ENCODE results near the gene SLC15A4.

SLC15A4 gene

DNA sequence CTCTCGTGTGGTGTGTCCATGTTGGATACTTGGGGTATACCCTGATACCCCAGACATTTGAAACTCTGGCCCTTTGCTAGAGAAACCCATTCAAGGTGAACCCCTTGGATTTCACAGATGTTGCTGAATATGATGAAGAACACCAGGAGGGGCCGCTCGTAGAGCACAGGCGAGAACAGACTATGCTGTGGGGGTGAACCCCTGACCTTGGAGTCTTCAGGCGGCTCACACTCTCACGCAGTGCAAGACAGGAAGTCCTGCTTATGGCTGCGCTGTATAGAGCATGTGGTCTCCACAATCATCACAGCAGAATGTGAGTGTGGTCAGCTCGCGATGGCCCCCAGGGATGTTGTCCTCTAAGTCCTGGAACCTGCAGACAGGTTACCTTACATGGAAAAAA, 60.4 kb downstream of the SLC15A4 start:
- no peak for DNase-seq (ENCODE audit: insufficient read length)
- FAIRE-seq = no peak
- no peak for TF ChIP-seq TAF1 (IDR thresholded peaks at IDR 0.05; ENCODE audit: borderline replicate concordance, low read depth, low read length)
- no peak for TF ChIP-seq POLR2AphosphoS5 (IDR thresholded peaks at IDR 0.05; ENCODE audit: low read depth, low read length)
- no peak for TF ChIP-seq POLR2A (IDR thresholded peaks at IDR 0.05; ENCODE audit: low read depth, low read length)

DNA sequence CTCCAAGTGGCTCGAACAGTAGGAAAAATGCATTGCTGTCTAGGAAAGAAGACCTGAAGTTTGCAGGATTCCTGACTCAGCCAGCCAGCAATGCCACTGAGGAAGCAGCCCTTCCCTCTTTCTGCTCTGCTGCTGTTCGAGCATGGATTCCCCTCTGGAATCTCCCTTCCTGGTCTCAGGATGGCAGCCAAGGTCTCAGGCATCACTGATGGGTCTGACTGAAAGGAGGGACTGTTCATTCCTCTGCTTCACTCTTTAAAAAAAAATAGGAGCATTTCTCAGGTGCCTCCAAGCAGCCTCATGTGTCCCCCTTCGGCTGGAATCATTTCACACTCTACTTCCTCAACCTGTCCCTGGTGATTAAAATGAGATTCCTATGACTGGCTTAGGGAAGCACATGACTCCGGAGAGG, 62.4 kb downstream of the SLC15A4 start:
- TF ChIP-seq TAF1 (IDR thresholded peaks at IDR 0.05; ENCODE audit: borderline replicate concordance, low read depth, low read length) = no peak
- TF ChIP-seq POLR2AphosphoS5 (IDR thresholded peaks at IDR 0.05; ENCODE audit: low read depth, low read length) = no peak
- DNase-seq (ENCODE audit: insufficient read length) (no peak), FAIRE-seq (no peak)

DNA sequence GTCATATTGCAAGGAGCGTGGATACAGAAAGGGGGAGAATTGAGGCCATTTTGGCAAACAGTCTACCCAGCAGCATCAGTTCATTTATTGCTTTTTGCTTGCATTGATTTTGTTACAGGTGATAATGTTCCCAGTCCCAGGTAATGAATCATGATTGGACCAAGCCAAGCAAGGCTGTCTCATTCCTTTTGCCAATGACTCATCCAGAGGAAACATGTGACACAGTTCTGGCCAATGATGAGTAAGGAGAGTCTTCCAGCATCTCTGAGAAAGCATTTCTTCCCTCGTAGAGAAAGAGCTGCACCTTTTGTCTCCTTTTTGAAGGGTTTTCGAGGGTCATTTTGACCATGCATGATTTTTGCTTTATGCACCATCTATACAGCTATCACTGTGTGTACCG, 68.2 kb downstream of the SLC15A4 start:
- FAIRE-seq (no peak), DNase-seq (ENCODE audit: insufficient read length) (no peak)
- TF ChIP-seq POLR2A (IDR thresholded peaks at IDR 0.05; ENCODE audit: low read depth, low read length) = no peak
- no peak for TF ChIP-seq POLR2AphosphoS5 (IDR thresholded peaks at IDR 0.05; ENCODE audit: low read depth, low read length)
- no peak for TF ChIP-seq TAF1 (IDR thresholded peaks at IDR 0.05; ENCODE audit: borderline replicate concordance, low read depth, low read length)

DNA sequence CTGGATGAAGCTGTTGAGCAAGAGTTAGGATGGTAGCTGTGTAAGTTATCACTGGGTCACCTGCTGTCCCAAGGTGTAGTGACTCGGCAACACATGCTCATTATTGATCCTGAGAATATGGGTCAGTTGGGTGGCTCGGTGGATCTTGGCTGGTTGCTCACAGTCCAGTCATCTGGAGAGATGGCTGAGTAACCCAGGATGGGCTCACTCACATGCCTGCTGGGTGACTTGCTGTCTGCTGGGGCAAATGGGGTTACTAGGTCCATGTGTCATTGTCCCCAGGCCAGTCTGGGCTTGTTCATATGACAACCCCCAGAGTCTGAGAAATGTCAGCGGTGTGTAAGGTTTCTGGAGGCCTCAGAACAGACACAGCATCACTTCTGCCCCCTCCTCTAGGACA, 69.5 kb downstream of the SLC15A4 start:
- FAIRE-seq = no peak
- no peak for DNase-seq (ENCODE audit: insufficient read length)
- TF ChIP-seq POLR2AphosphoS5 (IDR thresholded peaks at IDR 0.05; ENCODE audit: low read depth, low read length) (no peak), TAF1 (IDR thresholded peaks at IDR 0.05; ENCODE audit: borderline replicate concordance, low read depth, low read length) (no peak), POLR2A (IDR thresholded peaks at IDR 0.05; ENCODE audit: low read depth, low read length) (no peak)

DNA sequence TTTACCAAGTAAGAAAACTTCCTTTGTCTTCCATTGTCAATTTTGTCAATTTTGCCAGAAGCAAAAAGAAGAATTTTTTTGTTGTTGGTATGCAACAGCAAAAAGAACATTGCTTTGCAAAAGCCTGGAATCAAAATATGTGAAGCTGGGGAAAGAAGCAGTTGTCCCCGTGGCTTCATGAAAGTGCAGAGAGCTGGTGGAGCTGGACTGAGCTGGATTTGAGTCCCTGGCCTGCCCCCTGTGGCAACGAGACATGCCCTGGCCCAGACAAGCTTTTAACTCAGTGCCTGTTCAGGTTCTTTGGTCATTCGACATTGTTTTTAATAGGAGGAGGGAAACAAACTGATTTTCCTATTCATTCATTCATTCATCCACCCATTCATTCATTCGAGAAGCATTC, 70.3 kb downstream of the SLC15A4 start:
- FAIRE-seq (no peak), DNase-seq (ENCODE audit: insufficient read length) (no peak)
- no peak for TF ChIP-seq POLR2AphosphoS5 (IDR thresholded peaks at IDR 0.05; ENCODE audit: low read depth, low read length)
- no peak for TF ChIP-seq TAF1 (IDR thresholded peaks at IDR 0.05; ENCODE audit: borderline replicate concordance, low read depth, low read length)
- TF ChIP-seq POLR2A (IDR thresholded peaks at IDR 0.05; ENCODE audit: low read depth, low read length) = no peak

DNA sequence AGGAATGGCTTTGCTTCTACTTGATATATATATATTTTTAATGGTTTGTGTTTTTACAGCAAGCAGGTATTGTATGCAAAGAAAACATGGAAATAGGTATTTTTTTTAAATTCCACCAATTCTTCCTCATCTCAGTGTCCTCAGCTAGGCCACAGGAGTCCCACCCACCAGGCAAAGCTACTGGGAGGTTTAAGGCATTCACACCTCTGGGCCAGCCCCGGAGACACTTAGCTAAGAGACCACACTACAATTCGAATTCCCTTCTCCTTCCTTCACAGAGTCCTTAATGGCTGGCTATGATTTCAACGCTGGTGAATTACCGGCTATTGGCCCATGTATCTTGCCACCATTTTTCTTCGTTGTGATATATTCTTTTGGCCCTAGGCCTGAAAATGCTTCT, 71.4 kb downstream of the SLC15A4 start:
- FAIRE-seq (no peak), DNase-seq (ENCODE audit: insufficient read length) (no peak)
- TF ChIP-seq POLR2A (IDR thresholded peaks at IDR 0.05; ENCODE audit: low read depth, low read length) (no peak), POLR2AphosphoS5 (IDR thresholded peaks at IDR 0.05; ENCODE audit: low read depth, low read length) (no peak), TAF1 (IDR thresholded peaks at IDR 0.05; ENCODE audit: borderline replicate concordance, low read depth, low read length) (no peak)

DNA sequence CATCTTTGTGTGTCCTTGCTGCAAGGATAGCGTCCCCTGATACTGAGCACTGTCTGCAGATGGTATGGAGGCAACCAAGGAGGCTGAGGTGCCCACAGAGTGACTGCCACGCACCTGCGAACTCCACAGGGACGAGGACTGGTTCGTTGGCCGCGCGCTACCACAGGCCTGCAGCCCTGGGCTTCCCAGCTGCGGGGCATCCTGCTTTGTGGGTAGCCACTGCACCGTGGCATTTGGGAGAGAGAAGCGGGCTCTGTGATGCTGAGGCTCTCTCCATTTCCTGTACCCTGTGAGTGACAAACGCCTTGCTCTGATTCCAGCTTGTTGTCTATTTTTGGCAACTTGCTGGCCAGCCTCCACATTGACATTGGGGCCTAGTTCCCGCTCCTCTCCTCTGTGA, 76.3 kb downstream of the SLC15A4 start:
- DNase-seq (ENCODE audit: insufficient read length) (no peak), FAIRE-seq (no peak)
- TF ChIP-seq POLR2AphosphoS5 (IDR thresholded peaks at IDR 0.05; ENCODE audit: low read depth, low read length) = no peak
- no peak for TF ChIP-seq POLR2A (IDR thresholded peaks at IDR 0.05; ENCODE audit: low read depth, low read length)
- no peak for TF ChIP-seq TAF1 (IDR thresholded peaks at IDR 0.05; ENCODE audit: borderline replicate concordance, low read depth, low read length)

DNA sequence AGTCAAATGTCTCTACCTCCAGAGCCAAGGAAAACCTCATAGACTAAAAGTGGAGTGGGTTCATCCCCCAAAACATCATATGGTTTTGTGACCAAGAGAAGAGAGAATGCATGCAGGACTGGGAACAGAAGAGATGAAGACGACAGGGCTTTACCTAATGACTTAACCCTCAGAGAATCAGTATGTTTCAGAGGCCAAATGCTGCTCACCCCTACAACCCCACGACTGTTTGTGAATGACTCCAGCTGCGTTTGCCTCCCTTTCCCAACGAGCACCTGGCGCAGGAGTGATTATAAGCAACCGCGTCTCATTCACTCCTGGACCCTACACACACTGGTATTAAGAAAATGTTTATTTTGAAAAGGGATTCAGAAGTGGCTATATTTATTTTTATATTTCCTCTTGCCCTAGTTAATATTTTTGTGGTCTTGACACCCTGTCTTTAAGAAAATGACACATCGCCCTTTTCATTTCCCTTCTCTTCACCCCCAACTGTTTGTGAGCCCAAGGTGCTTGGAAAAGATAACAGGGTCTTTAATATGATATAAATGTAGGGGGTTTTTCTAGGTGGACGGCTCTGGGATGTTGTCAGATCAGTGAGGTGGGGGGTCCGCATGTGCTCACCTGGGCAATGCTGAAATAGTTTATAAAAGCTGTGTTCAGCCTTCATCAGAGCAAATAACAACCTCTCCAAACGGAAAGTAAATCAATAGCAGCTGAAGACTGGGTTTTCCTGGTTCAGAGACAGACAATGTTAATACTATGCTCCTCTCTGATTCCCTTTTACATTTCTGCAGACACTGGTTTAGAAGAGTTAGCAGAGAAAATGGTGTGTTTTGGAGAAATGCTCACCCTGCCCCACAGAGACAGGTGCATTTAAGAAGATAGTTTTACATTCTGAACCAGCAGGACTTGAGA, 77.7 kb downstream of the SLC15A4 start:
- TF ChIP-seq POLR2A (IDR thresholded peaks at IDR 0.05; ENCODE audit: low read depth, low read length) = no peak
- no peak for TF ChIP-seq TAF1 (IDR thresholded peaks at IDR 0.05; ENCODE audit: borderline replicate concordance, low read depth, low read length)
- no peak for TF ChIP-seq POLR2AphosphoS5 (IDR thresholded peaks at IDR 0.05; ENCODE audit: low read depth, low read length)
- FAIRE-seq (no peak), DNase-seq (ENCODE audit: insufficient read length) (no peak)

DNA sequence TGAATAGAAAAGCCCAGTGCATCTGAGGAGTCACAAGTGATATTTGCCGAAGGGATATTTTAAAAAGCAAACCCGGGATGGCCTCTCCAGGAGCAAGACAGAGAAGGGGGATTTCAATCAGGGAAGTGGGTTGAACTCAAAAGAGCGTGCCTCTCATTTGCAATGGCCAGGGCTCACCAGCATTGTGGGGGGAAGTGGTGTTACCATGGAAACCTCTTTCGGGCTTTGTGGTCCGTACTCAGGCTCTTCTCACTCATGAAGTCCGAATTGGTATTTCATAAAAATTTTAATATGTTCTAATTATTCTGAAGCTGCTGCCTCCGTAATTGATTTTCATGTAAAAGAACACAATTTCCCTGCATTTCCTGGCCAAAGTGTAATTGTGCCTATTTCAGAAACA, 79.8 kb downstream of the SLC15A4 start:
- DNase-seq (ENCODE audit: insufficient read length) (no peak), FAIRE-seq (no peak)
- no peak for TF ChIP-seq TAF1 (IDR thresholded peaks at IDR 0.05; ENCODE audit: borderline replicate concordance, low read depth, low read length)
- no peak for TF ChIP-seq POLR2A (IDR thresholded peaks at IDR 0.05; ENCODE audit: low read depth, low read length)
- no peak for TF ChIP-seq POLR2AphosphoS5 (IDR thresholded peaks at IDR 0.05; ENCODE audit: low read depth, low read length)
